ENCODE data around the gene PTPN14.

DNA sequence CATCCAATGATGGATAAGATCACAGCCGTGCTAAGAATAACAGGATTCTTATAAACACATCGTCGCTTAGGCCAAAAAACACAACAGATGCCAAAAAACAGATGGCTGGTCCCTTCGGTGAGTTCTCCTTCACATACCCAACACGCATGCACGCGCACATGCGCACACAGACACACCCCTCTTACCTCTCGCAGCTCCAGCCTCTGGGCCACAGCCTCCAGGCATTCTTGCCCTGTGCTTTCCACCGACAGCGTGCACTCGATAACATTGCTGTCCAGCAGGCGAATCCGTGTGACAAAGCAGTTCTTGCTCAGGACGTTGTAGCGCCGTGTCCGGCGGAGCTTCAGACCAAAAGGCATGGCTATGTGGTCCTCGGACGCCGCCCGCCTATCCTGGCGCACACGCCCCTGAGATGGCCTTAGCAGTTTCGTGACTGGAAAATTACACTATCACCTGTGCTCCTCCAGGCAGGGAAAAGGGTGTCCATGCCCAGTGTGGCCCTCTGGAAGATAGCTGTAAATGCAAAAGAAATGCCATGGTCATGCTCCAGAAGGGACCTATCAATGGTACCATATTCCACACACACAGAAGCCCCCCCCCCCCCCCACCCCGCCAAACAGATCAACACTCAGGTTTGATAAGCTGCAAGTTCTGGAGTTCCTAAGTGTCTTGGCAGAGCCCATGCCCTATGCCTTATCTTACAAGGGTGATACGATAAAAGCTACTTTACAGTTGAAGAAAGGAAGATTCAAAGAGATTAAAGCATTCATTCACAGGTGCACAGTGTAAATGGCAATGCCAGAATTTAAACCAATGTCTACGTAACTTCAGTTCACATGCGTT lies 86.7 kb downstream of the PTPN14 start:
- TF ChIP-seq, protein P1, sequence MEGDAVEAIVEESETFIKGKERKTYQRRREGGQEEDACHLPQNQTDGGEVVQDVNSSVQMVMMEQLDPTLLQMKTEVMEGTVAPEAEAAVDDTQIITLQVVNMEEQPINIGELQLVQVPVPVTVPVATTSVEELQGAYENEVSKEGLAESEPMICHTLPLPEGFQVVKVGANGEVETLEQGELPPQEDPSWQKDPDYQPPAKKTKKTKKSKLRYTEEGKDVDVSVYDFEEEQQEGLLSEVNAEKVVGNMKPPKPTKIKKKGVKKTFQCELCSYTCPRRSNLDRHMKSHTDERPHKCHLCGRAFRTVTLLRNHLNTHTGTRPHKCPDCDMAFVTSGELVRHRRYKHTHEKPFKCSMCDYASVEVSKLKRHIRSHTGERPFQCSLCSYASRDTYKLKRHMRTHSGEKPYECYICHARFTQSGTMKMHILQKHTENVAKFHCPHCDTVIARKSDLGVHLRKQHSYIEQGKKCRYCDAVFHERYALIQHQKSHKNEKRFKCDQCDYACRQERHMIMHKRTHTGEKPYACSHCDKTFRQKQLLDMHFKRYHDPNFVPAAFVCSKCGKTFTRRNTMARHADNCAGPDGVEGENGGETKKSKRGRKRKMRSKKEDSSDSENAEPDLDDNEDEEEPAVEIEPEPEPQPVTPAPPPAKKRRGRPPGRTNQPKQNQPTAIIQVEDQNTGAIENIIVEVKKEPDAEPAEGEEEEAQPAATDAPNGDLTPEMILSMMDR (IDR thresholded peaks at IDR 0.05): no peak
- no peak for TF ChIP-seq POLR2AphosphoS5 (IDR thresholded peaks at IDR 0.05; ENCODE audit: low read depth, low read length)
- no peak for TF ChIP-seq SIN3A (IDR thresholded peaks at IDR 0.05; ENCODE audit: borderline replicate concordance, insufficient read depth, low read depth, low read length)

All from Panc1 (cell line).